BJ (cell line): ENCODE measurements around the gene MYRF. TPM values are rescaled to one million over a fixed set of nuclear protein-coding genes. Genes with fewer than 3 reads are reported as not detected.

ENCODE experiments used
- CTCF ChIA-PET: fragments of 350-600 bp; formaldehyde crosslinking; extraction: SDS; loops from one replicate; lab custom pipeline; 2021; ENCODE audit warnings: antibody characterized with exemption, inconsistent platforms; lab: Yijun Ruan, JAX
- POLR2A ChIA-PET: fragments of 300-600 bp; sonication (Branson Sonifier 250); formaldehyde crosslinking; extraction: SDS; loops from one replicate; lab custom pipeline; 2021; ENCODE audit warnings: antibody characterized with exemption; lab: Charles Lee
- DNase-seq: peaks from one replicate; pipeline ENCODE4 v3.0.0-alpha.2; 2011; ENCODE audit warnings: low read depth
- H3K27me3 ChIP-seq: 2 replicates; pipeline ENCODE4 v1.6.0; 2011; ENCODE audit warnings: low read length; ENCODE audit not compliant: control insufficient read depth, insufficient read depth
- H3K36me3 ChIP-seq: 2 replicates; pipeline ENCODE4 v1.5.1; 2011; ENCODE audit warnings: low read length; ENCODE audit not compliant: control insufficient read depth, insufficient read depth
- H3K4me3 ChIP-seq: 2 replicates; pipeline ENCODE4 v1.5.1; 2011; ENCODE audit warnings: low read depth, mild to moderate bottlenecking, control low read depth, low read length
- CTCF ChIP-seq: IDR thresholded peaks from 2 replicates; pipeline ENCODE4 v1.5.1; 2011; ENCODE audit warnings: low read depth, mild to moderate bottlenecking, control low read depth, inconsistent platforms, low read length, moderate library complexity; ENCODE audit not compliant: insufficient read depth
- polyA plus RNA-seq: library from polyadenylated mRNA; depleted of rRNA; stranded (reverse); fragments of >200 nt; gene quantifications from 2 replicates; pipeline ENCODE4 v1.2.3, GENCODE V29; 2011

MYRF gene
- polyA plus RNA-seq, 1 experiment = 0.45 TPM

GRCh38 chr11:61717286-61718033, 35.0 kb upstream of the MYRF start:
- peaks cover 2% of the 10 kb centered on the region; the same call in 1 of the 2 replicates for H3K36me3 ChIP-seq
- POLR2A ChIA-PET = interaction anchor here (0.5 to 0.6 kb wide), 2 partner anchors 9 to 356 kb away, joined by 5 read pairs; partner anchors contain the start of genes CYB561A3 and TMEM138
- TF ChIP-seq CTCF = no peak

GRCh38 chr11:61718046-61718531, 34.3 kb upstream of the MYRF start:
- Histone ChIP-seq H3K27me3 (no peaks in the 10 kb centered on the region), H3K4me3 (peak overlapping the region; percentile 54), H3K36me3 (peaks cover 5% of the 10 kb centered on the region)
- CTCF ChIA-PET = interaction anchor here (1.1 to 4.6 kb wide), 4 partner anchors 15 to 73 kb away, joined by 3 to 33 read pairs (median 3); no protein-coding TSS in a partner anchor
- no peak for TF ChIP-seq CTCF
- POLR2A ChIA-PET = interaction anchor here (0.5 to 0.7 kb wide), 5 partner anchors 9 to 356 kb away, joined by 3 to 6 read pairs (median 5); partner anchors contain the start of genes CYB561A3 and TMEM138
- no peak for DNase-seq

More at GRCh38 chr11:61717286-61718033, 35.0 kb upstream of the MYRF start:
- Histone ChIP-seq H3K27me3 (no peaks in the 10 kb centered on the region), H3K4me3 (no peak overlapping the region)
- CTCF ChIA-PET = interaction anchor here (1.1 to 4.6 kb wide), 4 partner anchors 16 to 73 kb away, joined by 3 to 33 read pairs (median 3); no protein-coding TSS in a partner anchor
- no peak for DNase-seq

- Histone ChIP-seq H3K27me3 (no peaks in the 10 kb centered on the region), H3K36me3 (peaks cover 6% of the 10 kb centered on the region), H3K4me3 (peak overlapping the region; percentile 54)
- POLR2A ChIA-PET = interaction anchor here (0.5 to 0.7 kb wide), 4 partner anchors 11 to 283 kb away, joined by 3 to 6 read pairs (median 4); no protein-coding TSS in a partner anchor
- peak; percentile 15 for DNase-seq
- no peak for TF ChIP-seq CTCF
- CTCF ChIA-PET = interaction anchor here (0.6 to 4.6 kb wide), 8 partner anchors 15 to 202 kb away, joined by 3 to 33 read pairs (median 3); no protein-coding TSS in a partner anchor
Measured at GRCh38 chr11:61718621-61719302, 33.7 kb upstream of the MYRF start.

GRCh38 chr11:61719978-61720377, 32.5 kb upstream of the MYRF start:
- Histone ChIP-seq H3K36me3 (peaks cover 6% of the 10 kb centered on the region), H3K4me3 (no peak overlapping the region), H3K27me3 (no peaks in the 10 kb centered on the region)
- ChIA-PET CTCF (interaction anchor here (1.1 to 4.6 kb wide), 4 partner anchors 14 to 28 kb away, joined by 3 to 33 read pairs (median 6); no protein-coding TSS in a partner anchor), POLR2A (no interaction called here)
- no peak for DNase-seq
- TF ChIP-seq CTCF = no peak
